Fibroblast of skin of left biceps (primary cell): Measurements from ENCODE around the gene C14orf132.
"Not testable (repeated sequence)": the region's sequence is repeated elsewhere in the genome, so short reads cannot be mapped to it uniquely, and the experiment has no call there.

Experiments
- DNase-seq, 2 experiments: peaks; one replicate each; pipeline ENCODE4 v3.0.0-alpha.2; 2013; ENCODE audit warnings: low read depth in 2 of 2

The C14orf132 gene

DNA sequence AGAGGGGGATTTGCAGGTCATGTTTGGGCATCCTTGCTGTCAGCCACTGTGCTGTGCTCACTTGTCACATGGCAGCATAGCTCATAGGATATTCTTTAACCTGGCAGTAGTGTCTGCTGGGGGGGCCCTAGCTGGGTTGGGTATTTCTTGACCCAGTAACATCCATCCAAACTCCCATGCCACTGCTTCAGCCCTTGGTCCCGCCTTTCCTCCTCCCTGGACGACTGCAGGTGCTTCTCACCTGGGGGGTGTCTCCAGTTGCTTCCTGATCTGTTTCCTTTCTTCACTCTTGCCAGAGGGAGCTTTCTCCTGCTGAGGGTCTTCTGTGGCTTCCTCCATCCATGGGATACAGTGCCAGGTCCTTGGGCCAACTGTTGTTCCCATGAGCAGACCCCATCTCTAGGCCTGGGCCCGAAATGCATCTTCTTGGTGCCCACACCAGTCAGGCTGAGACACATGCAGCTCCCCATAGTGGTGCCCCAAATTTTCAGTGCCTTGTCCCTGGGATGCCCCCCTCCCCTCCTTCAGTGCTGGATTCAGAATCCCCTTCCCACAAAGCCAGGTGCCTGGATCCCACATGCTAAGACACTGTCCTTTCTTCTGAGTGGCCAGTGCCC, 20.5 kb downstream of the C14orf132 start:
- DNase-seq = no peak

DNA sequence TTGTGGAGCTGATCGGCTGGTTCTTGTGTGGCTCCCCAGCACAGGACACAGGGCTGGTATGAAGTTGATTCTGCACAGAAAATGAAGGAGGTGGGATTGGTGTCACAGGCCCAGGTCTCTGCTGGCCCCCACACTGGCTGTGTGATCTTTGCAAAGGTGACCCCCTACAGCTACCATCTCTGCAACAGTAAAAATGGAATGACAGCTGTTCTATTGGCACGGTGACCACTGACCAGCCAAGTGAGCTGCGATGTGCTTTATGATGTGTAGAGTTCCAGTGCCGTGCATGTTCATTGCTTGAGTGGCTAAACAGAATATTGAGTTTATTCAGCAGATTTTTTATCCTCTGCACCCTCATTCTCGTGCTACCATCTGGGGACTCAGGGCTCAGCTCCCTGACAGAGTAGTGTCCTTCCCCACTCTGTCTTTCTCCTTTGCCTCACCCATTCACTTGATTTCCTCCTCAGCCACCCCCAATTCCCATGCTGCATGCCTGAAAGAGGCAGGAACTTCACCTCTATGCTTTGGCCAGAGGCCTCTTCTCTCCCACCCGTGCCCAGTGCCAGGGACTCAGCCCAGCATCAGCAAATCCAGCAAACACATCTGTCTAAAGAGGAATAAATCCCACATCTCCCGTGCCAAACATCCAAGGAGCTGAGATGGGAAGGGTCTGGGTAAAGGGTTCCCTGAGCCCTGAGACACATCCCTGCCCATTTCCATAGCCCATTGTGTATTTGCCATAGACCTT, 21.2 kb downstream of the C14orf132 start:
- no peak for DNase-seq

DNA sequence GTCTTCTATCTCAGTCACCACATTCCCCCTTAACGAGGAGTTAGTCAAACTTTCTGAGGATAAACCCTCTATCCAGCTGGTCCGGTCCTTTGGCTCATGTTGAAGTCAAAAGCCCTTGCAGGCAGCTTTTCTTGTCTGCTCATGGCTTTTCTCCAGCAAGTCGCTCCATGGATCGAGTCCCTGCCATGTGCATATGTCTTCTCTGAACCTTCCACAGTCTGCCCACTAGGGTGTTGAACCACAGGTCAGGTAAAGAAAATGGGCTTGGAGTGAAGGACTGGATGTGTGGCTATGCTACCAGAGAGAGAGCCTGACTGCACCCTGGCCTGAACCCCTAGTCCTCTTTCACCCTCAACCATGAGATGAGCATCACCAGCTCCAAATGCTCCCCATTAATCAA, 22.8 kb downstream of the C14orf132 start:
- DNase-seq = no peak

DNA sequence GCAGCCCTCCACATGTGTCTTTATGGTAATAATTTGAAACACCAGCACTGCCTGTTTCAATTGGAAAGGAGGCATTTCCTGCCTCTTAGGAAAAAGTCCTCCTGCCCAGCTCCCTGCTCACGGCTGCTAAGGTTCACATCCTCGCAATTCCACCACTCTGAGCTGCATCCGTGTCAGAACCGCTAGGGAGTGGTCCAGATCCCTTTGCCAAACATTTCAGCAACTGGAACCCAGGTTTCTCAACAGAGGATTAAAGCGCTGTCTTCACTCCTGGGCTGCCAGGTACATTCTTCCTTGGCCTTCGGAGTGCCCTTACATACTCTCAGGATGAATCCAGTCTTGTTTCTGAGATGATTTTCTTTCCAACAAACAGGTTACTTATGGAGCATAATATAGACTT, 23.3 kb downstream of the C14orf132 start:
- DNase-seq = no peak

DNA sequence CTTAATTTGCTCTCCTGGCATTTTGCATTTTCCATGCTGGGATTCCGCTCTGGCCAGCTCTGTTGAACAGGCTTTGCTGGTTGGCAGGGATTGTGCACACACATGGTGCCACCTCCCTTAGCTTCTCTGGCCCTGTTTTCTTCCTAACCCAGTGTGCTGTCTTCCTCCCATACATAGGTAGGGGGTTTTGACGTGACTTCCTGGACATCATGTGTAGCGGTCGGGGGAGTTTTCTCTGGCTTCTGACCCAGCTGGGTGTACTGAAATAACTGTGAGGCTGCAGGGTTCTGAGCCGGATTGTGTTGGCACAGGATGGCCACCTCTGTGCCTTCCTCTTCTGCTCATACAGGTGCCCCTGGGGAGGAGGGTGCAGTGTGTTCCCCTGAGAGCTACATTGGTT, 25.7 kb downstream of the C14orf132 start:
- no peak for DNase-seq

DNA sequence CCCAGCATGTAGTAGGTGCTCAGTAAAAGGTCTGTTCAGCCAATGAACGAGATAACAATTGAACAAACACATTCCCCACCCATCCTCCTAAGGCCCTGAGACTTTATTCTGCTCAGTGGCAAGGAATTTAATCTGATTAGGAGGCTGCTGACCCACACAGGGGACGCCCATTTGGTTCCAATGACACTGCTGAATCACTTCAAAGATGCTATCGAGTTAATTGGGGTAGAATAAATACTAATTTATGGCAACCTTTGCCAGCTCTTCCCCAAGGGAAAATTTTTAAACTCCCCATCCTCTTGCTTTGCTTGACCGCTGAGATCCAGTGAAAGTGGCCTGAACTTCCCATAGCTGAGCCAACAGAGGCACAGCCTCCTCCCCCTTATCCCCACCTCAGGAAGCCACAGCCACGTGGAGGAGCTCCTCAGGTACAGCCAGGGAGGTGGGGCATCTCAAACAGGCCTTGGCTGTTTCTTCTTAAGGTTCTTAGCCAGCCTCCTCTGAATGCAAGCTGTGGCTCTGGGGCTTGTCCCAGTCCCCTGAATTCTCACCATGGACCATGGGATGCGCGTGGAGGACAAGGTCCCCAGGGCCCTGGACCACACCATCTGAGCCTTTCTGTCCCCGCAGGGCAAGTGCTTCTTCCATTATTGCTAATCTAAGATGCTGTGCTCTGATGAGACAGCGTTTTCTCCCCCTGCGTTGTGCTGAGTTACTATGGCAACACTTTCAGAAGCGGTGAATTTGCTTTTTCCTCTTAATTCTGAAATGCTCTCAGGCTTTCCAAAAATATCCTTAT, 26.7 kb downstream of the C14orf132 start:
- DNase-seq = no peak

DNA sequence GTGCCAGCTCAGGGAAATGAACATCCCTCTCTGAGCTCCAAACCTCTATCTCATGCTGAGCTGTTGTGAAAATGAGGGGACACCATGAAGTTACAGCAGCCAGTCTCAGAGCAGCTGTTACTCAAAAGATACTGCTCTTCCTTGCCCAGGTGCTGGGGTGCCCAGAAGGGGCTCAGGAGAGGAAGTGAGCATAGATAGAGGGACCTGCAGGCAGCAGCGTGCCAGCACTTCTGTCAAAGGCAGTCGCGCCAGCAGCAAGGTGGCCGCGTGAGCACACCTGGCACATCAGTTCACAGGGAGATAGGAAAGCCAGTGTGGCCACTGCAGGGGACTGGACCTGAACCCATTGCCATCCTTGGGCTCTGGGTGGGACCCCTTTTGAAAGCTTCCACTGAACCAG, 27.8 kb downstream of the C14orf132 start:
- DNase-seq = no peak

DNA sequence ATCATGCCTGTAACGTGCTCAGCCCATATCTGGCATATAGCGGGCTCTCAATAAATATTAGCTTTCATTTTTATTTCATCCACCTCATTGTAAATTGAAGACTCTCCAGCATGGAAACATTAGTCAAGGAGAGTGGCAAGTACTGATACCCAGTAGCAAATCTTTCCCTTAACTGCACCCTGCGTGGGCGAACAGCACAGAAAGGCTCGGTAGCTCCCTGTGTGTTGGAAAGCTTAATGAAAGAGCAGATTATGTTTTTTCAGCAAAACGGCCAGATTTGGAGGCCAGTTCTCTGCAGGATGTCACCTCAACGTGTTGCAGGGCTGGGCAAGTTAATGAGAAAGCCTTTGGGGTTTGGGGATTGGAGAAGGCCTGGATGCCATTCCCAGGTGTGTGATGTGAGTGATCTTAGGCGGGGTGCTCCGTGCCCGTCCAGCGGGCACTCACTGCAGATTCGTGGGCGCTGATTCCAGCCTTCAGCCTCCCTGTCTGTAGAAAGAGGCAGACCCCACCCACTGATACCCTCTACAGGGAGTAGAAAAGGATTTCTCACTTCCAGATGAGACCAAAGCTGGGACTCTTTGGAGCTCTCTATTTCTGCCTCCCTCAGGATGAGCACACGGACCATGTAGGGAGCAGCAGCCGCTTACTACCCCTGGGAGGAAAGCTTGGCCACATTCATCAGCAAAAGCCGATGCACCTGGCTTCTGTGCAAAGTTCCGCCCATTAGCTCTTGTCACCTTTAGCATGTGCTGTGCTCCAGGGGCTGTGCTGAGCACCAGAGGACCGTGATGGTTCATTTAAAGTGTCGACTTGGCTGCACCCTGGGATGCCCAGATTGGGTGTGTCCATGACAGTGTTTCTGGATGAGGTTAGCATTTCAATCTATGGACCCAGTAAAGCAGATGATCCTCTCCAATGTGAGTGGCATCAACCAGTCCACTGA, 29.1 kb downstream of the C14orf132 start:
- DNase-seq = no peak

DNA sequence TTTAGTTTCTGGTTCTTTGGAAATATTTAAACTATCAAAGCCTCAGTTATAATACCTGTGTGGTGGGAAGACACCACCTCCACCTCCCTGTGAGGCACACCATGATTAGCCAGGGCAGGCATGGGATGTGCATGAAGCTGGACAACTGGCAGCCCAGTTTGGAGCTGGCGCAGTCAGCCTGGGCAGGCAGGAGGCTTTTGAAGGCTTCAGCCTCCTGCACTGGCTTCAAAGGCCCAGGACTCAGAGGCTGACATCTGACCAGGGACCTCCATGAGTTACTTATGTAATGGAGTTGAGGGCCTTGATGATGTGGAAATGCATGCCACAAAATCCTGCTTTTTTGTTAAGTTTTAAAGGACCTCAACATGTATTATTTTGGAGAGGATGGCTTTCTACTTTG, 30.3 kb downstream of the C14orf132 start:
- no peak for DNase-seq

DNA sequence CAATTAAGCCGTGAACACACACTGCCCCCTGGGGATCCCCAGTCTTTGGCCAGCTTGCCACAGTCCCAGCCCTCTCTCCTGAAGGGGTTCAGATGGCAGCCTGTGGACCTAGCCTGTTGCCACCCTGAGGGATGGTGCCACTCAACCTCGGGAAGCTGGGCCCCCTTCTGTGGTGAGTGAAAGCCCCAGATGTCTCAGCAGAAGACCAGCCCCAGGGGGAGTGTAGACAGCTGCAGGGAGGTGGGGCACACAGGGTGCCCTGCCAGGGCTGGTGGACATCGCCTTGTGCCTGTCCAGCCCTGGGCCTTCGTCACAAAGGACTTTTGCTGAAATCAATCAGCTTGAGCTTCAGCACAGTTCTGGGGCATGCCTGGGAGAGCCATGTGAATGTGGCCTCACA, 32.4 kb downstream of the C14orf132 start:
- no peak for DNase-seq

DNA sequence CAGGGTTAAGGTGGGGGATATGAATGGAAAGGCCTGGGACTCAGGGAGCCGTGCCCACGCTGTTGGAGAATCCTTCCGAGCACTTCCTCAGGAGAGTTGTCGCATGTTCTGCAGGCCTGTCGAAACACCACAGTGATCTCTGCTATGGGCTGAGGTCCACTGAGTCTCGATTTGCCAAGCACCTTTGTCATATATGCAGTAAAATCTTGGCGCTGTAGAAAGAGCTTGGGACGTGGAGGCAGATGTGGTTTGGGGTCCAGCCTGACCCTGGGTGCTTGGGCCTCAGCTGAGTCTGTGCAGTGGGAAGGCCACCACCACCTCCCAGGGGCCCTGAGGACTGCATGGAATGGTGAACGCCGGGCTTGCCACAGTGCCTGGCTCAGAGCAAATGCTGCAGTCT, 32.9 kb downstream of the C14orf132 start:
- no peak for DNase-seq

DNA sequence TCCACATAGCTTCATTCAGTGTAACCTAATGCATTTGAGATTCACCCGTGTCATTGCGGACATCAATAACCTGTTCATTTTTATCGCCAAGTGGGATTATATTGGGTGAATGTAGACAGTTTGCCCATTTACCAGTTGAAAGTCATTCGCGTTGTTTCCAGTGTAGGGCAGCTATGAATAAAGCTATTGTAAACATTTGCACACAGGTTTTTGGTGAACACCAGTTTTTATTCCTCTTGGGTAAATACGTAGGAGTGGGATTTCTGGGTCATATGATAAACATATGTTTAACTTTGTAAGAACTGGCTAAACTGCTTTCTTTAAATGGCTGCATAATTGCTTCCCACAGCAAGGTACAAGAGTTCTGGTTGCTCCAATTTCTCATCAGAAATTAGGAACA, 33.6 kb downstream of the C14orf132 start:
- DNase-seq = no peak

DNA sequence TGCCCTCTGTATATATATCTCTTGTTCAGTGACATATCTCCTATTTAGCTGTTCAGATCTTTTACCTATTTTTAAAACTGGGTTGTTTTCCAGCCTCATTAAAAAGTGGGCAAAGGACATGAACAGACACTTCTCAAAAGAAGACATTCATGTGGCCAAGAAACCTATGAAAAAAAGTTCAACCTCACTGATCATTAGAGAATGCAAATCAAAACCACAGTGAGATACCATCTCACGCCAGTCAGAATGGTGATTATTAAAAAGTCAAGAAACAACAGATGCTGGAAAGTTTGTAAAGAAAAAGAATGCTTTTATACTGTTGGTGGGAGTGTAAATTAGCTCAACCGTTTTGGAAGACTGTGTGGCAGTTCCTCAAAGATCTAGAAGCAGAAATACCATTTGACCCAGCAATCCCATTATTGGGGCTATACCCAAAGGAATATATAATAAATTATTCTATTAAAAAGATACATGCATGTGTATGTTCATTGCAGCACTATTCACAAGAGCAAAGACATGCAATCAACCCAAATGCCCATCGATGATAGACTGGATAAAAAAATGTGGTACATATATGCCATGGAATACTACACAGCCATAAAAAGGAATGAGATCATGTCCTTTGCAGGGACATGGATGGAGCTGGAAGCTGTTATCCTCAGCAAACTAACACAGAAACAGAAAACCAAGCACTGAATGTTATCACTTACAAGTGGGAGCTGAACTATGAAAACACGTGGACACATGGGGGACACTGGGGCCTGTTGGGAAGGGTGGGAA, 34.3 kb downstream of the C14orf132 start:
- DNase-seq = not testable (repeated sequence)

DNA sequence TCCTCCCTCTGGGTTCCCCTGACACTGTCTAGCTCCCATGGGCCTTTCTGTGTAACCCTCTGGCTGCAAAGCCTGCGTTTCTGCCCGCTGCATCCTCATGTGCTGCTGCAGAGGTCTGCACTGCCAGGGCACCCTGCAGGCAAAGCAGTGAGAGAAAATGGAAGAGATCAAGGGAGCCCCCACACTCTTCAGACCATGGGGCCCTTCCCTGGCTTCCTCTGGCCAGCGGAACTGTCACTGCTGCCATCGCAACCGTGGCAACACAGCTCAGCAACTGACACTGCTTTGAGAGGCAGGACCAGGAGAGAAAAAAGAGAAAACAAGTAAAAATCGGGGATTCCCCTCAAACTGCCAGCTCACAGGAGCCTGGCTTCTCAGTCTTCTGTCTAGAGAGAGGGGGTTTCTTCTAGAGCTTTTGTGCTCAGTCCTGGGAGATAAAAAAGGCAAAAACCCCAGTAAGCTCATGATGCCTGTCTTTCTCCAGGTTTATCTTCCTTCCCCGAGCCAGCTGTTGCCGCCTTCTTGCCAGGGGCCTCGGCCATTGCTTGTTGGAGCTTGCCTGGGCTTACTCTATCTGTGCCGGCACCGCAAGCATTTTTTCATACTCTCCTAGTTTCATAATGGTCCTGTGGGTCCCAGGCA, 38.9 kb downstream of the C14orf132 start:
- no peak for DNase-seq

DNA sequence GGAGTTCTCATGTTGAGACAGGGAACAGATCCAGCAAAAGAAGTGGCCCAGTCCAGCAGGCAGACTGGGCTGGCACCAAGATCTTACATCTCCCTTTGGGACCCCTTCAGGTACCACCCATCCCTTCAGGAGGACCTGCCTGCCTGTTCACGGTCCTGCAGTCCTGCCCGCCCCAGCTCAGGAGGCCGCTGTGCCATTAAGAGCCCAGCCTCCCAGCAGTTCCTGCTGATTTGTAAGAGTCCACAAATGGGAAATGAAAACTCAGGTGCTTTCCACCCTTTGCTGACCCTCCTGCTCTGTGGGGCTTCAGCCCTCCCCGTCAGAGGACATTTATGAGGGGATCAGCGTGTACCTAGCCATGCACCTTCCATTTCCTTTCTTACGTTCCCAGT, 39.5 kb downstream of the C14orf132 start:
- DNase-seq = no peak

DNA sequence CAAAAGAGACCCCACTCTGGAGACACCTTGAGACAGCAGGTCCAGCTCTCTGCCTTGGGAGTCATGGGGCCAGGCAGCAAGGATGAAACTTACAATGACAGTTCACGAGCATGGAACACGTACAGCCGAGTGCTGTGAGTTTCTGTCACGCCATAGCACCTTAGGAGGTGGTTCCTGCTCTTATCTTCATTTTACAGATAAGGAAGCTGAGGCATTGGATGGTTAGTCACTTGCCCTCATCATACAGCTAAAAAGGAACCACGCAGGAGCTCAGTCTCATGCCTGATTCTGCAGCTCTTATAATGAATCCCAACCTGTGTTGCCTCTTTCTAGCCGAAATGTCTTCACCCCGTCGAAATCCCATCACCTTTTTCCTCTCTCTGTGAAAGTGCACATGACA, 39.9 kb downstream of the C14orf132 start:
- DNase-seq = no peak

DNA sequence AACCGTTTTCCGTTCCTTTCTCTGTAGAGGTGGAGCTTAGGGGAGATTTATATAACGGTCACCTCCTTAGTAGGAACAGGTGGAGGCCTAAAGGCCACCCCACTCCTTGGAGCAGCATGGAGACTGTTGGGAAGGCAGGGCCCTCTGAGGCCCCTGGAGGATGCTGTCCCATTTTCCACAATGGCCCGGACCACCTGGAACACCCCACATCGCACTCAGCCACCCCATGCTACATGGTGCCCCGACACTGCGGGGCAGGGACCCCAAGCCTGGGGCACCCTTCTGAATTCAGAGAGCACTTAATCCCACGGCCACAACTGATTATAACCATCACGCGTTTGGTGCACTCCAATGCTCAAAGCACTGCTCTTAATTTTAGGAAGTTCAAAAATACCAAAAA, 41.4 kb downstream of the C14orf132 start:
- DNase-seq = no peak

DNA sequence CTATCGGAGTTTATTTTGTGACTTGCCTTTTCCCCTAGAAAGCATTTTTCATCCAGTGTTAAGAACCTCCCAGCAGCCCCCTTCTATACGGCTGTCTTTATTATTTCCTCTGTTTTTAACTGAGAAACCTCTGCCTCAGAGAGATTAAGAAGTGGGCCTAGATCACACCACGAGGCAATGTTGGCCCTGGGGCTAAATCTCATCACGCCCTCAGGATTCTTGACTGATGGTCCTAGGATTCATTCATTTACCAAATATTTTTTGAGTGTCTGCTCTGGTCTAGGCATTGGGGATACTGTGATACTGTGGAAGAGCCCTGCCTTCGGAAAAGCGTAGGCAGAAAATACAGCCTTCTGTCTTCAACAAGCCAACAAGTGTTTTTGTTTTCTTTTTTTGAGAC, 42.1 kb downstream of the C14orf132 start:
- no peak for DNase-seq

DNA sequence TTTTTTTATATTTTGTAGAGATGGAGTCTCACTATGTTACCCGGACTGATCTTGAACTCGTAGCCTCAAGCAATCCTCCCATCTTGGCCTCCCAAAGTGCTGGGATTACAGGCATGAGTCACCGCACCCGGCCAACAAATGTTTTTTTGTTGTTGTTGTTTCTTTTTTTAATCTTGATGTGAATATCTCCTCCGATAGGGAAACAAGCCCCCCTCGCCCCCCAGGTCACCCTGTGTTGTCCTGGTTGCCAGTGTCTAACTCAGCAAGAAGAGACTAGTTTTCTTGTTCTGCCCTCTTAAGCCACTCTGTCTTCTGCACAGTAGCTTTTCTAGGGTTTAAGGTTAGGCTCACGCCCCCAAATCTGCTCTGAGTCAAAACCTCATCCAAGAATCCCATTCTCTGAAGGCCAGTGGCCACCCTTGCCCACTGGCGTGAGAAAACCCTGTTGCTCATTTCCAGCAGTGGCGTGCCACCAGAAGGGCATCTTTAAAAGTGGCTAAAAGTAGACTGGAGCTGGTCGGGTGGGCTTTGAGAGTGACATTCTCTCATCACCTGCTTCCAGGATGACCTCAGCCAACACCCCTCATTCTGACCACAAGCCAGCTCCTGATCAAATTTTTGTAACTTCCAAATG, 42.7 kb downstream of the C14orf132 start:
- DNase-seq = no peak
